NCI-H69 (cell line): ENCODE measurements around the gene MOCS2.
A peak's percentile ranks its signal among the peaks of the same experiment; 100 is the strongest.
"Not testable (repeated sequence)": the region's sequence is repeated elsewhere in the genome, so short reads cannot be mapped to it uniquely, and the experiment has no call there.

ENCODE experiments used
- DNase-seq: peaks from one replicate; lab custom pipeline; 2025; lab: John Stamatoyannopoulos, UW

MOCS2 gene

DNA sequence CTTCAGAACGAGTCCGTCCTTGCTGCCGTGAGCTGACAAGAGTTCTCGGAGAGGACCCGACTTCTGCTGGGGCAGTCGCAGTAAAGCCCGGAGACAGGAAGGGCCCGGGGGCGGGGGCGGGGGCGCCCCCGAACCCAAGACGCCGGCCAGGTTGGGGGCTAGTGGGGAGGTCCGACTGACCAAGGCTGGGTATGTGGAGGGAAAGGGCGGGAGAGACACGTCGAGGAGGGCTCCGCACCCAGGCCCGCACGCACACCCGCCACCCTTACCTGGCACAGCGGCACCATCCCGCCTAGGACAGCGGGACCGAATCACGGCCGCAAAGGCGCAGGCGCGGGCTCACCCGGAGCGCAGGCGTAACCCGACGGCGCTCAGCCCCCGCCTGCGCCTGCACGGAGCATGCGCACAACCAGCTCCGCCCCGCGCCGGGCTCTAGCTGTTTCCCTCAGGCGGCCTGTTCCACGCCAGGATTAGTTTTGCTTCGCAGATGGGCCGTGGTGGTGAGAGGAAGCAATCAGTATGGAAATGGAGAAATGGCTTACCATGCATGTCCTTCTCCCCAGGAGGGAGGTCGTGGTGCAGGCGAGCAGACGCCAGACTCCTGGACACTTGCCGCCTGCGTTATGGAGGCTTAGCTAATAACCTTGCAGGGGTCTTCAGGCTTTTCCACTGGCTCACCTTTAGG, at the start of gene MOCS2:
Gene MOCS2, minus strand, starts transcription at position 315 of the 685 bp plus-strand sequence. CDS start 2,583 bp downstream, outside the sequence.
- peak; percentile 95 for DNase-seq

- DNase-seq, result no peak
Measured at GRCh38 chr5:53151713-53152458, 42.3 kb upstream of the MOCS2 start.

GRCh38 chr5:53133020-53133419, 23.5 kb upstream of the MOCS2 start:
- no peak for DNase-seq

DNA sequence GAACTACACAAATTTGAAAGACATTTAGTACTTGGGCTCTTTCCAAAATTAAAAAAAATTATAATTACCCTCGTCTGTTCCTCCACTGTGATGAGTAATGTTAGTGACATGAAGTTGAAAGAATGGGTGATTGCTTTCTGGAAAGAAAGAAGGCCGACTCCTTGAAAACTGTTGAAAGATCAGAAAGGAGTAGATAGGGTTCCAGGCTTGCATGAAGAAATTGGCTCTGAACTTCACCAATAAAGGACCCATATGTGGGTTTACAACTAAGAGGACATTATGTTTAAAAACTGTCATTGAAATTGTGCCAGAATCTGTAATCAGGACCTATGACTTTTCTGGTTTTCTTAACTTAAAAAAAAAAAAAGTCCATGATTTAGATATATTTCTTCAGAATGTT, 20.7 kb upstream of the MOCS2 start:
- no peak for DNase-seq

DNA sequence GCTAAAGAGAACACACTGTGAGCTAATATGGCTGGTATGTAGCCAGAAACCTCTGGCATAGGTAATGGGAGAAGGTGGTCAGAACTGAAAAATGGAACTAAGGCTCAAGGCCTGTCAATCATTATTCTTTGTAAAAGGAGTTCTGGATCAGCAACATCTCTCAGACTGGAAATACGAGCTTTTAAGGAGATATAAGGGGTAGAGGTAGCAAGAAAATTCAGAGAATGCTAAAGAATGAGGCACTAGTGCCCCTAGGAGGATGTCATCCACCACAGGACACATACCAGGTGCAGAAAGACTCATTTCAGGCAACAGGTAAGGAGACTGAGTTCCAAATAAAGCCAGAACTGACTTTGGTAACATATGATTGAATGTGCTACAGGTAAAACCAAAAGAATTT, 18.9 kb upstream of the MOCS2 start:
- DNase-seq, result no peak

DNA sequence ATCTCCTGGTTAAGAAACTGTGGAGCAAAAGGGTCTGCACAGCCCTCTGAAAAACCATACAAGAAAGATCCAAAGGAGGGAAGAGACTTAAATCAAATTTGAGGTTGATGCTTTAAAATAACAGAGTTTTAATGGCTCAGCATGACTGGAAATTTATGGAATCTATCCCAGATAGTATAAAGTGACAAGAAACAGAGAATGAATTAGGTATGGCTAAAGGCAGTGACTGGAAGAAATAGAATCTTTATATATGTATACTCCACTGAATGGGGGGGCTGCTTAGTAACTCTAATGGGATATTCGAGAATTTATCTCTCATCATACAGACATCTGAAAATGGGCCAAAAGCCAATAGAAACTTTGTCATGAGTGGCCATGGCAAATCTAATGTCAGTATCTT, 17.6 kb upstream of the MOCS2 start:
- no peak for DNase-seq

- no peak for DNase-seq
Measured at GRCh38 chr5:53126521-53126920, 17.0 kb upstream of the MOCS2 start.

DNA sequence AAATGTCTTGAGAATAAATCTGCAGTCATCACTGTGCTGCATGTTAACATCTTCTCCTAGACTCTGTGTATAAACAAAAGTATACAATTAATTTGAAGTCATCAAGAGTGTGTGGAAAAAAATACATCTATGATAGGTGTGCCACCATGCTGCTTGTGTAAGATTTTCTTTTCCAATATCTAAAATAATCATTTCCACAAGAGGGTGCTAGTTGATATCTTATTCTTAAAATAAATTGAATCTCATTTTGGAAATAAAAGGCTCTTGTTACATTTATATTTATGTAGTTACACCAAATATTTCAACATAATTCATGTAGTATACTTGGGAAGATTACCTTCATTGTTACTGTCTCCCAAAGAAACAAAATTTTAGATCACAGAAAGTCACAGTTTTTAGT, 14.1 kb upstream of the MOCS2 start:
- no peak for DNase-seq

DNA sequence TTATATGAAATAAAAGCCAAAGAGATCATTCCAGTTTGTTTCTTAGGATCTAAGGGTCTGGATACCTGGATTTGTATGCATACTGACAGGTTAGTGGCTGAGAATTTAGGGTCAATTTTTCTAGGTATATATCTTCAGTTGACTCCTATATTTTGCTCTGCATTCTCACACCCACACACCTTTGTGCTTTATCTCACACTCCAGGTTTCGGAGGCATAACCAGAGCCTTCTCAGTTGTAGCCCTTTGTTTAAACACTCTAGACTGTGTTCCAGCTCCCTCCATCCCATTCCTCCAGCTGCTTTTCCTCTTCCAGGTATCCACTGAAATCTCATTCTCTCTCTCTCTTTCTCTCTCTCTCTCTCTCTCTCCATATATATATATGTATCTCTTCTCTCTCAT, 10.6 kb upstream of the MOCS2 start:
- no peak for DNase-seq

DNA sequence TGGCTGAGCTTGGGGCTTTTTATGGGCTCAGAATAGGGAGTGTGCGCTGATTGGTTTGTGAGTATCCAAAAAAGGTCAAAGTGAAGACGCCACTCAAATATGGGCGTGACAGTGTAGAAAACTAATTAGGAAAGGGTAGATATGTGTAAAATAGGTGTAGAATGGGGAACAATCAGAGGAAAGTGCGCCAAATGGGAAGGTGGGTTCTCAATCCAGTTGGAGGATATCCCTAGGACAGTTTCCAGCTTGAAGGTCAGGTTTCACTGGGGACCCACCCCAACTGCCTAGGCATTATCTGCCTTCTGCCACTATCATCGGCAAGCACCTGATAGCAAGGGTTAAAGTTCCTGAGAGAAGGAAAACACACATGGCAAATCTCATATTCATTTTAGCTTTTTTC, 9.3 kb upstream of the MOCS2 start:
- no peak for DNase-seq

DNA sequence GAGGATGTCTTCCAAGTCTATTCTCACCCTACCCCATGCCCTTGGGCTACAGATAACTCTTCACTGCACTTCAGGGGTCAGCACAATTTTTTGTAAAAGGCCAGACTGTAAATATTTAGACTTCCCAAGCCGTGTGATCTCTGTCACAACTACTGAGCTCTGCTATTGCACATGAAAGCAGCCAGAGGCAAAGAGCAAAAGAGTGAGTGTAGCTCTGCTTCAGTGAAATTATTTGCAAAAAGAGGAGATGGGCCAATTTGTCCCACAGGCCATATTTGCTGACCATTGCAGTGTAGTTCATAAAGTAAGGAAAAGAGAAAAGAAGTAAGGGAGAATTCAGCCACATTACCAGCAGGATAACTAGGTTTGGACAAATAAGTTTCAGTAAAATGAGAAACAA, 7.0 kb upstream of the MOCS2 start:
- DNase-seq, result peak; percentile 7

- DNase-seq, result peak; percentile 7
Measured at GRCh38 chr5:53114988-53115387, 5.4 kb upstream of the MOCS2 start.

- no peak for DNase-seq
Measured at GRCh38 chr5:53113947-53114346, 4.4 kb upstream of the MOCS2 start.

DNA sequence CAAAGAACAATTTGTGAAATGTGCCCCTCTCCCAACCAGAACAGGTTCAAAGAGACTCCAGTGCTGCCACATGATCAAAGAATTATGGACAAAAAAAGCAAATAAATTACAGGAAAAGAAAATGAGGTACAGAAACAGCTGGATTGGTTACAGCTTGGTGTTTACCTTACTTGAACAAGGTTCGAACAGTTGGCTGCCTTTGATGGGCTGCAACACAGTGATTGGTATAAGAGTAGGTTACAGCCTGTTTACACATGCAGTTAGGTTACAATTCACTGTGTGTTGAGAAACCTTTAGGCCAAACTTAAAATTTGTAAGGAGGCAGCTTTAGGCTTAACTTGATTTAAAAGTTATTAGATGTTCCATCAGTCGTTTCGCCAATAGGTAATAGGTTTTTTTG, 3.4 kb upstream of the MOCS2 start:
- no peak for DNase-seq

- DNase-seq, result not testable (repeated sequence)
Measured at GRCh38 chr5:53112307-53112706, 2.8 kb upstream of the MOCS2 start.

DNA sequence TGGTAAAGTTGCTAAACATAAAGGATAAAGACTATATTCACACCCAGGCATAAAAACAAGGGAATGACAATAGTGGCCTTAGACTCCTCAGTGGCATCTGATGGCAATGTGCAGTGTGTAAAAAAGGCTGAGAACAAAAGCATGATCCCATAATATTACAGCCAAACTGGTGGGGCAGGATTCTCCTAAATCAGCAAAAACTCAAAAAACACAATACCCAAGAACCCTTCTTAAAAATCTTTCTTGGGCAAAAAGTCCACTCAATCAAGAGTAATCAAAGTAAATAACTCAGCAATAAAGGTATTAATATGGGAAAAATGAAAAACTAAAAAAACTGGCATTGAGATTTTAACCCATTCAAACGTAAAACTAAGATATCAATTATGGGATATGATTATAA, 1.6 kb upstream of the MOCS2 start:
- no peak for DNase-seq

DNA sequence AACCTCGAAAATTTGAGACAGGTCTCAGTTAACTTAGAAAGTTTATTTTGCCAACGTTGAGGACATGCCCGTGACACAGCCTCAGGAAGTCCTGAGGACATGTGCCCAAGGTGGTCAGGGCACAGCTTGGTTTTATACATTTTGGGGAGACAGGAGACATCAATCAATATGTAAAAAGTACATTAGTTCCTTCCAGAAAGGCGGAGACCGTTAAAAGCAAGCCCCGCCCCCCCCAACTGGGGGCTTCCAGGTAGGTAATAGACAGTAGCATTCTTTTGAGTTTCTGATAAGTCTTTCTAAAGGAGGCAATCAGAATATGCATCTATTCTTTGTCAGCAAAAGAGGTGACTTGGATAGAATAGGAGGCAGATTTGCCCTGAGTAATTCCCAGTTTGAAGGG, 599 bp upstream of the MOCS2 start:
- DNase-seq, result no peak

GRCh38 chr5:53109056-53109442, 508 bp downstream of the MOCS2 start:
- peak; percentile 70 for DNase-seq

GRCh38 chr5:53105611-53106300, 3.8 kb downstream of the MOCS2 start:
- no peak for DNase-seq

GRCh38 chr5:53100606-53101005, 9.0 kb downstream of the MOCS2 start:
- no peak for DNase-seq

DNA sequence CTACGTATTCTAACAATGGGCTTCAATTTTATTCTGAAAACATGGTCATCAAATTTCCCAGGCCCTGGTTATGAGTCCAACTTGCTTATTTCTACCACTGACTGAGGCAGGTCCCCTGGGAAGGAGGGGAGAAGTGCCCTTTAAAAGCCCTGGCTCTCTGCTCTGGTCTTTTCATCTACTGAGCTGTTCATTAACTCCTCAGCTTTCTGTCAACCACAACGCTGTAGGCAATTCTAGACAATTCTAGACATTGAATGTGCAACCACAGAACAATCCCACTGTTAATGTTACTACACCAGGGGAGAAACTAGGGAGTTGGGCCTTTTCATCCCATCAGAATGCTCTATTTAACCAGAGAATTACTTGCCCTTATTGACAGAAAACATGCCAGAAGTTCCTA, 10.0 kb downstream of the MOCS2 start:
- no peak for DNase-seq

GRCh38 chr5:53095931-53096525, 13.5 kb downstream of the MOCS2 start:
- DNase-seq, result peak; percentile 53

- DNase-seq, result no peak
Measured at GRCh38 chr5:53095217-53095616, 14.3 kb downstream of the MOCS2 start.
